HG02798 (cell line): ENCODE measurements around the gene KIRREL3.

Experiments used
- ATAC-seq: cut with Tn5 transposase; IDR thresholded peaks from one replicate; pipeline ENCODE4 v1.9.1; 2021; ENCODE audit warnings: mild to moderate bottlenecking; ENCODE audit not compliant: unreplicated experiment, poor library complexity

The KIRREL3 gene

GRCh38 chr11:126920833-126921232 is 79.7 kb downstream of the KIRREL3 start:
- no peak for ATAC-seq

- ATAC-seq: peak; percentile 39
Measured at GRCh38 chr11:126919147-126919823, 81.3 kb downstream of the KIRREL3 start.

- no peak for ATAC-seq
Measured at GRCh38 chr11:126918556-126918955, 82.0 kb downstream of the KIRREL3 start.

GRCh38 chr11:126917531-126918204 is 82.9 kb downstream of the KIRREL3 start:
- ATAC-seq: peak; percentile 95

- ATAC-seq: no peak
Measured at GRCh38 chr11:126915430-126915829, 85.1 kb downstream of the KIRREL3 start.

- no peak for ATAC-seq
Measured at GRCh38 chr11:126914941-126915340, 85.6 kb downstream of the KIRREL3 start.

GRCh38 chr11:126914166-126914565 is 86.4 kb downstream of the KIRREL3 start:
- ATAC-seq: no peak

GRCh38 chr11:126904520-126904919 is 96.0 kb downstream of the KIRREL3 start:
- ATAC-seq: no peak

GRCh38 chr11:126901783-126902182 is 98.8 kb downstream of the KIRREL3 start:
- no peak for ATAC-seq

GRCh38 chr11:126899961-126900748 is 100.4 kb downstream of the KIRREL3 start:
- ATAC-seq: no peak

GRCh38 chr11:126898802-126899201 is 101.8 kb downstream of the KIRREL3 start:
- no peak for ATAC-seq

GRCh38 chr11:126897430-126897829 is 103.1 kb downstream of the KIRREL3 start:
- no peak for ATAC-seq

GRCh38 chr11:126896025-126896424 is 104.5 kb downstream of the KIRREL3 start:
- ATAC-seq: no peak

GRCh38 chr11:126893796-126894195 is 106.8 kb downstream of the KIRREL3 start:
- no peak for ATAC-seq

- no peak for ATAC-seq
Measured at GRCh38 chr11:126892756-126893155, 107.8 kb downstream of the KIRREL3 start.

GRCh38 chr11:126891556-126892217 is 108.9 kb downstream of the KIRREL3 start:
- ATAC-seq: no peak

- ATAC-seq: no peak
Measured at GRCh38 chr11:126890561-126890960, 110.0 kb downstream of the KIRREL3 start.

- no peak for ATAC-seq
Measured at GRCh38 chr11:126888115-126888712, 112.4 kb downstream of the KIRREL3 start.

- ATAC-seq: no peak
Measured at GRCh38 chr11:126886636-126887035, 113.9 kb downstream of the KIRREL3 start.

GRCh38 chr11:126886085-126886484 is 114.5 kb downstream of the KIRREL3 start:
- no peak for ATAC-seq
